H1 (cell line): Measurements from ENCODE around the gene NPTXR. TPM values are rescaled to one million over a fixed set of nuclear protein-coding genes. Genes with fewer than 3 reads are reported as not detected.

ENCODE experiments used
- HDAC2 ChIP-seq, 2 experiments: fragments of 300-600 bp in 1 of 2; sonication (generic) in 1 of 2; IDR thresholded peaks; 2 replicates each; pipeline ENCODE4 v1.6.1; 2011 to 2012; ENCODE audit warnings: low read depth in 2 of 2, low read length in 2 of 2, mild to moderate bottlenecking in 2 of 2, moderate library complexity in 2 of 2, borderline replicate concordance in 1 of 2, inconsistent platforms in 1 of 2
- HDAC6 ChIP-seq: IDR thresholded peaks from one replicate; pipeline ENCODE4 v1.7.1; 2012; ENCODE audit warnings: low read depth, mild to moderate bottlenecking, inconsistent platforms, low read length, moderate library complexity
- KDM1A ChIP-seq: fragments of 200-600, 300-600 bp; sonication (generic); IDR thresholded peaks from 2 replicates; pipeline ENCODE4 v1.7.1; 2016; ENCODE audit warnings: mild to moderate bottlenecking, low read length, borderline replicate concordance
- polyA plus RNA-seq, 7 experiments: library from polyadenylated mRNA; depleted of rRNA in 3 of 7; stranded (reverse) in 5 of 7; unstranded in 2 of 7; fragments of >200 nt in 5 of 7; fragments of 200-250 nt in 2 of 7; gene quantifications; 1 replicate in 5 of 7; 2 replicates in 1 of 7; 4 replicates in 1 of 7; pipeline versions ENCODE4 v1.2.1 to v1.2.3, GENCODE V29; 2011 to 2013; ENCODE audit warnings: missing spikeins in 2 of 7, mixed read lengths in 2 of 7
- total RNA-seq: library from RNA; stranded (reverse); fragmentation: NEBNext Ultra II Directional; extraction: Animal tissue kit (Norgen Biotek cat#: 25700); gene quantifications from 2 replicates; pipeline ENCODE4 v1.2.1, GENCODE V29; 2021
- TF ChIP-seq, protein P1 (sequence below): fragments of 300-600 bp; sonication (generic); IDR thresholded peaks from 2 replicates; pipeline ENCODE4 v1.7.1; 2012; ENCODE audit warnings: low read length, moderate library complexity, mild to moderate bottlenecking, inconsistent platforms; ENCODE audit not compliant: insufficient replicate concordance

The NPTXR gene
- total and polyA plus RNA-seq, 2 of the 8 experiments (the other 6 are each of a cell fraction or from before 2014, with no cell fraction given): 3.7 to 6.4 TPM

DNA sequence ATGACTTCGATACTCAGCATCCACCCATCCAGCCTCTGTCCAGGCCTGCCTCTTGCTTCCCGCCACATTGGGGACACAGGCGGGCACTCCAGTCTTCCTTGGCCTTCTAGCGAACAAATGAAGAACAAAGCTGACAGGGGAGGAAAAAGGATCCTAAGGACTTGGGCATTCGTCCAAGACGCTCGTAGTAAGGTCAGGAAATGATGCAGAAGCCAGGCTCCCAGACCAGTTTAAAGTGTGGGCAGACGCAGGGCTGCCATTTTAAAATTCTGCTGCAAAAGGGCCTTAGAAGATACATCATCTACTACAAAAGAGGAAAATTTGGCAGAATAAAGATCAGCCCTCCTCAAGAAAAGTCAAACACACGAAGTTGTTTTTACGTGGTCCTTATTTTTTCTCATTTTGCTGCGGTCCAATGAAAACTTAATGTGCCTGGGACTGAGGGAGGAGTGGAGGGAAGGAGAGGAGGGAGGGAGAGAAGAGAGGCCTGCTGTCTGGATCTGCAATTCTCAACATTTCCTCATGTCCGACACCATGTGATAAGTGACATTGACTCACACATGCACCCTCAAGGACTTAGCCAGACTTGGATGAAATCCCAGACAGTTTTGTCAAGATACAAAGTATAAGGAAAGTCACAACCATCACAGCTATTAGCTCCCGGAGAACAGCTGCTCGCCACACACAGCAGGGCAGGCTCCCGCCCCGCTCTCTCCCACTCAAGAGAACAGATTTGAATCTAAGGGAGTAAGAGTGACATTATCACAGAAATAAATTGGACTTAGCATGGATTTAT is 55.6 kb downstream of the NPTXR start (continued):
- TF ChIP-seq, protein P1, sequence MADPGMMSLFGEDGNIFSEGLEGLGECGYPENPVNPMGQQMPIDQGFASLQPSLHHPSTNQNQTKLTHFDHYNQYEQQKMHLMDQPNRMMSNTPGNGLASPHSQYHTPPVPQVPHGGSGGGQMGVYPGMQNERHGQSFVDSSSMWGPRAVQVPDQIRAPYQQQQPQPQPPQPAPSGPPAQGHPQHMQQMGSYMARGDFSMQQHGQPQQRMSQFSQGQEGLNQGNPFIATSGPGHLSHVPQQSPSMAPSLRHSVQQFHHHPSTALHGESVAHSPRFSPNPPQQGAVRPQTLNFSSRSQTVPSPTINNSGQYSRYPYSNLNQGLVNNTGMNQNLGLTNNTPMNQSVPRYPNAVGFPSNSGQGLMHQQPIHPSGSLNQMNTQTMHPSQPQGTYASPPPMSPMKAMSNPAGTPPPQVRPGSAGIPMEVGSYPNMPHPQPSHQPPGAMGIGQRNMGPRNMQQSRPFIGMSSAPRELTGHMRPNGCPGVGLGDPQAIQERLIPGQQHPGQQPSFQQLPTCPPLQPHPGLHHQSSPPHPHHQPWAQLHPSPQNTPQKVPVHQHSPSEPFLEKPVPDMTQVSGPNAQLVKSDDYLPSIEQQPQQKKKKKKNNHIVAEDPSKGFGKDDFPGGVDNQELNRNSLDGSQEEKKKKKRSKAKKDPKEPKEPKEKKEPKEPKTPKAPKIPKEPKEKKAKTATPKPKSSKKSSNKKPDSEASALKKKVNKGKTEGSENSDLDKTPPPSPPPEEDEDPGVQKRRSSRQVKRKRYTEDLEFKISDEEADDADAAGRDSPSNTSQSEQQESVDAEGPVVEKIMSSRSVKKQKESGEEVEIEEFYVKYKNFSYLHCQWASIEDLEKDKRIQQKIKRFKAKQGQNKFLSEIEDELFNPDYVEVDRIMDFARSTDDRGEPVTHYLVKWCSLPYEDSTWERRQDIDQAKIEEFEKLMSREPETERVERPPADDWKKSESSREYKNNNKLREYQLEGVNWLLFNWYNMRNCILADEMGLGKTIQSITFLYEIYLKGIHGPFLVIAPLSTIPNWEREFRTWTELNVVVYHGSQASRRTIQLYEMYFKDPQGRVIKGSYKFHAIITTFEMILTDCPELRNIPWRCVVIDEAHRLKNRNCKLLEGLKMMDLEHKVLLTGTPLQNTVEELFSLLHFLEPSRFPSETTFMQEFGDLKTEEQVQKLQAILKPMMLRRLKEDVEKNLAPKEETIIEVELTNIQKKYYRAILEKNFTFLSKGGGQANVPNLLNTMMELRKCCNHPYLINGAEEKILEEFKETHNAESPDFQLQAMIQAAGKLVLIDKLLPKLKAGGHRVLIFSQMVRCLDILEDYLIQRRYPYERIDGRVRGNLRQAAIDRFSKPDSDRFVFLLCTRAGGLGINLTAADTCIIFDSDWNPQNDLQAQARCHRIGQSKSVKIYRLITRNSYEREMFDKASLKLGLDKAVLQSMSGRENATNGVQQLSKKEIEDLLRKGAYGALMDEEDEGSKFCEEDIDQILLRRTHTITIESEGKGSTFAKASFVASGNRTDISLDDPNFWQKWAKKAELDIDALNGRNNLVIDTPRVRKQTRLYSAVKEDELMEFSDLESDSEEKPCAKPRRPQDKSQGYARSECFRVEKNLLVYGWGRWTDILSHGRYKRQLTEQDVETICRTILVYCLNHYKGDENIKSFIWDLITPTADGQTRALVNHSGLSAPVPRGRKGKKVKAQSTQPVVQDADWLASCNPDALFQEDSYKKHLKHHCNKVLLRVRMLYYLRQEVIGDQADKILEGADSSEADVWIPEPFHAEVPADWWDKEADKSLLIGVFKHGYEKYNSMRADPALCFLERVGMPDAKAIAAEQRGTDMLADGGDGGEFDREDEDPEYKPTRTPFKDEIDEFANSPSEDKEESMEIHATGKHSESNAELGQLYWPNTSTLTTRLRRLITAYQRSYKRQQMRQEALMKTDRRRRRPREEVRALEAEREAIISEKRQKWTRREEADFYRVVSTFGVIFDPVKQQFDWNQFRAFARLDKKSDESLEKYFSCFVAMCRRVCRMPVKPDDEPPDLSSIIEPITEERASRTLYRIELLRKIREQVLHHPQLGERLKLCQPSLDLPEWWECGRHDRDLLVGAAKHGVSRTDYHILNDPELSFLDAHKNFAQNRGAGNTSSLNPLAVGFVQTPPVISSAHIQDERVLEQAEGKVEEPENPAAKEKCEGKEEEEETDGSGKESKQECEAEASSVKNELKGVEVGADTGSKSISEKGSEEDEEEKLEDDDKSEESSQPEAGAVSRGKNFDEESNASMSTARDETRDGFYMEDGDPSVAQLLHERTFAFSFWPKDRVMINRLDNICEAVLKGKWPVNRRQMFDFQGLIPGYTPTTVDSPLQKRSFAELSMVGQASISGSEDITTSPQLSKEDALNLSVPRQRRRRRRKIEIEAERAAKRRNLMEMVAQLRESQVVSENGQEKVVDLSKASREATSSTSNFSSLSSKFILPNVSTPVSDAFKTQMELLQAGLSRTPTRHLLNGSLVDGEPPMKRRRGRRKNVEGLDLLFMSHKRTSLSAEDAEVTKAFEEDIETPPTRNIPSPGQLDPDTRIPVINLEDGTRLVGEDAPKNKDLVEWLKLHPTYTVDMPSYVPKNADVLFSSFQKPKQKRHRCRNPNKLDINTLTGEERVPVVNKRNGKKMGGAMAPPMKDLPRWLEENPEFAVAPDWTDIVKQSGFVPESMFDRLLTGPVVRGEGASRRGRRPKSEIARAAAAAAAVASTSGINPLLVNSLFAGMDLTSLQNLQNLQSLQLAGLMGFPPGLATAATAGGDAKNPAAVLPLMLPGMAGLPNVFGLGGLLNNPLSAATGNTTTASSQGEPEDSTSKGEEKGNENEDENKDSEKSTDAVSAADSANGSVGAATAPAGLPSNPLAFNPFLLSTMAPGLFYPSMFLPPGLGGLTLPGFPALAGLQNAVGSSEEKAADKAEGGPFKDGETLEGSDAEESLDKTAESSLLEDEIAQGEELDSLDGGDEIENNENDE: no peak
- TF ChIP-seq HDAC6 (no peak), HDAC2 (IDR thresholded peaks at IDR 0.05; ENCODE audit: borderline replicate concordance in 1 of 2, low read depth in 2 of 2, low read length in 2 of 2) (no peak), KDM1A (no peak)
